HG02870 (cell line): Measurements from ENCODE around the gene GAS7.

Experiments used
- ATAC-seq: cut with Tn5 transposase; IDR thresholded peaks from one replicate; pipeline ENCODE4 v1.9.1; 2021; ENCODE audit warnings: mild to moderate bottlenecking, moderate library complexity; ENCODE audit not compliant: unreplicated experiment

Gene GAS7

DNA sequence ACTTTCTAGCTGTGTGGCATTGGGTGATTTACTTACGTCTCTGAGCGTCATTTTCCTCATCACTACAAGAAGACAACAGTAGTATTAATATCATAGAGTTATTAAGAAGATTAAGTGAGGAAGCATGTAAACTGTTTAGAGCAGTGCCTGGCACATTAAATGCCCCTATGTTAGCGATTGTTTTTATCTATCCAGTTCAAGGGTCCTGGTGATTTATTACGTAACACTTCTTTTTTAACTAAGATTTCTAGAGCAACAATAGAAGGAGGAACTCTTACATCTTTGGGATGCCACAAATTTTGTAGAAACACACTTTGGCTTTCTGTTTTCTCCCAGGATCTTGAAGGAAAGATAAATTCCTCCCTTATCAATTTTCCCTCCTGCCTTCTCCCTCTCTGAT is 3.3 kb upstream of the GAS7 start:
- ATAC-seq, result no peak

DNA sequence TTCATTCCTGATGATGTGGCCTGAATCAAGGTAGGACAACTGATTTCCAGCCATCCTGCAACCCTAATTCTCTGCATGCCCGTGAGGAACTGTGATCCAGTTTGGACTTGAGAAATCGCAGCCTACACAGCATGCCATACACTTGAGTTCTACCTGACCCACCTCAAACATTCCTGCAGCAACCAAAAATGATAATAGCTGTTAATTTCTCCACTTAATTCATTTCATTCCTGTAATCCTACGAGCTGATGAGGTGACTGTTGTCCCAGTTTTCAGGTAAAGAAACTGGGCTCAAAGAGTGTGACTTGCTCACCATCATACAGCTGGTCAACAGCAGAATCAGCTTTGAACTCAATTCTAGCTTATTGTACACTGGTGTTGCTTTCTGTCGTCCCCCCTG is 2.2 kb upstream of the GAS7 start:
- ATAC-seq, result no peak

DNA sequence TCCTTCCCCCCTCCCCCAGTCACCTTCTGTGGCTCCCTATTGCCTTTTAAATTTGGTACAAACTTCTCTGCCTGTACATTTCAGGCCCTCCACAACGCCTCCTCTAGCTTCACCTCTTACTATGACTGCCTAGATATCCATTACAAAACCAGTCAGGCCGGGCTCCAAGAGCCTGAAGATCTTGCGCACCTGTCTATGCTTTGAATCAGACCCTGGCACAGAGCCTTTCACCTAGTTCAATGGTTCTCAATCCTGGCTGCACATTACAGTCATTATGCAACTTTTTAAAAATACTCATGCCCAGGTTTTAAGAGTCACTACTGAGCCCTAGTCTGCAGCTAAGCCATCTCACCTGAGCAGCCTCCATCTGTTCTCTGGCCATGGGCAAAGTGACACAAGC is 1.6 kb upstream of the GAS7 start:
- no peak for ATAC-seq

DNA sequence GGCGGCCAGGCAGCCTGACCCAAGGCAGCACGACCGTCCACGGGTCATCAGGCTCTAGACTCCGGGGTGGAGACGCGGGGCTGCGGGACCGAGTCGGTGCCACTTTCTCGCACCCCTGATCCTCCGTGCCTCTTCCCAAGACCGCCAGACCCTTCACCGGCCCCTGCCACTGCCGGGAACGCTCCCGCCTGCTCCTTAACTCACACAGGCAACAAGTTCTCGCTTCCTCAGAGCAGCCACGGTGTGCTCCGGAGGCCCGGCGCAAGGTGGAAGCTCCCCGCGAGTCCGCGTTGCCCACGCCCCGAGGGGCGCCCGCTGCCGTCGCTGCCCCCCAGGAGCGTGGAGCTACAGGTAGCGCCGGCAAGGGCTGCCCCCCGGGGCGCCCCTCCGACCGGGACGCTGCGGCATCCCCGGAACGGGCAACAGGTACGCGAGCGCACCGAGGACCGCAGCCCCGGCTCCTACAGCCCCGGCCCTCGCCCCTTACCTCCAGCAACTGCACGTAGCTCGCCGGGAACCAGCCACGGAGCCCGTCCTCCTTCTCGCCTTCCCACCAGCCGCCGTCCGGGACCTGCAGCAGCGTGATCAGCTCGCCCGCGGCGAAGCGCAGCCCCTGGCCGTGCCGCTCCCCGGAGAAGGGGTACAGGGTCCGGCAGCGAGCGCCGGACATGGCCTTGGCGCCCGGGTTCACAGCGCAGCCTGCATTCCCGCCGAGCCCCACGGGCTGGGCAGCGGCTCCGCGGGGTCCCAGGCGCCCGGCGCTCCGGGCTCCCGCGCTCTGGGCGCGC is 491 bp downstream of the GAS7 start:
- ATAC-seq, result no peak

DNA sequence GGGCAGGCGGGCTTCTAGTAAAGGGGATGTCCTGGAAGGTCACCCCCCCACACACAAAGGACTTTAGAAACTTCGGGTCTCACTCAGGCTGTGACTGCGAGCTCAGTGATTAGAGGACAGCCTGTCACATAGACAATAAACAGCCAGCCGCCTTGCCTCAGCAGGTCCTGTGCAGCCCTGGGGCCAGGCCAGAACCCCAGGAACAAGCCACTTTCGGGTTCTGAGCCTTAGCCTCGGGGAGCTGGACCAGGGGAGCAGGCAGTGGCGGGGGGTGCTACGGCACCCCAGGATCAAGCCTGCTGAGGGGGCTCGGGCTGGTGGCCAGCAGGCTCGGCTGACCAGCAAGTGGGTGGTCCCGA is 1.1 kb downstream of the GAS7 start:
- no peak for ATAC-seq

DNA sequence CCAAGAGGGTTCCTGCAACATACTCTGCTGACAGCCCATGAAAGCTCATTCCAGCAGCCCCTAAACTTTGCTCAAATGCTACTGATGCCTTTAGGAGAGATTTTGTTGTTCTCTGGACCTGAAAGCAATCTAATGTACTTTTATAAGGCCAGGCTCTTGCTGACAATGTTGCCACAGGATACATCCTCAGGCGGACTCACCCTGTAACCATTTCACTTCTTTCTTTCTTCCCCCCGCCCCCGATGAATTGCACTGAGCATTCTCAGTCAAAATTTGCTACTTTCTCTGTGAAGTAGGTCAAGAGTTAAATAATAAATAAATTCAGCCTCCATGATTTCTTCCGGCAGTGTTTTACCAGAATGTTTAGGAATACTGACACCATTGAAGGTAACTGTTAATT is 1.5 kb downstream of the GAS7 start:
- no peak for ATAC-seq

DNA sequence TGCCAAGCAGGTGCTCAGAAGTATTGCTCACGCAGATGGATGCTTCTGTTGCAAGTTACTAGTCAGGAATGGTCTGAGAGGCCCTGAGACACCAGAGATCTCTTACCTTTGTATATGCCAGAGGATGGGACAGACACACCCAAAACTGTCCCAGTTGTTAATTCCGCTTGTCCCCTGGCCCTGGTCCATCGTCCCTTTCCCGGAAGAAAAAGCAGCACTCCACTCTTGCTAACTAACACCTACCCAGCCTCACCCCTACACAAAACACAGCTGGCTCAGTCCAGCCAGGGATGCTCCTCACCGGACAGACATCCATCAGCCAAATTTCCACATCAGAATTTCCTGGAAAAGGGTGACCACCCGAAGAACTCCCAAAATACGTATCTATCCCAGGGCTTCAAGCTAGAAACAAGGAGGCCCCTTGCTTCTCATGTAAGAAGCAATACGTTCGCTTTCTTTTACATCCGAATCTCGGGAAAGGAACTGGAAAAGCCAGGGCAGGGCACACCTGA is 2.0 kb downstream of the GAS7 start:
- ATAC-seq, result no peak

DNA sequence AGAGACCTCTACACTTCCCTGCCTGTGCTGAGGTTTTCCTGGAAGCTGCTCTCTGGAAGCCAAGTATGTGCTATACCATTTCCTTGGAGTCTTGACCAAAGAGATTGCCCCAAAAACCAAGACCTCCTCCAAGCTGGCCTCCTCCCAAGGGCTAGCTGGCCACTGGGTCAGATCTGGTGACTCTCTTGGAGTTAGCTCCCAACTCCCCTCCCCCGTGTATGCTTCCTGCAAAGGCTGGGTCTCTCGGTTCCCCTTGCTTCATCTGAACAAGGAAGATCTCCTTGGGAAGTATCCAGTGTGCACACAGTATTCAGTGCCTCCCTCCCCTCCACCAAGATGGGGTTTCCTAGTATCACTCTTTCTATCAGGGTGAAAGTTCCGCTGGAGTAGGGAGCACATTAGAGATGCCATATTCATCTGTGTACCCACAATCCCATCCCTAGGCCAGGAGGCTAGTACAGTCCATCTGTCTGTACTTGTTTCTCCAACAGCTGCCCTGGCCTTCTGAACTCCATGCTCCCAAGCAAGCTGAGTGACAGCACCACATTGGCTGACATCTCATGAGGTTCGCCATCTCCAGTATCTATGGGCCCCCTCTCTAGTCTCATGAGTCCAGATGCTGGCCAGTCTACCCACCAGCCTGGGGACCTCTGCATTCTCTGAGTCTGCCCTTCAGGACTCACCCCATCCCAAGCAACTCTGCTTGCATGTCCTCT is 3.2 kb downstream of the GAS7 start:
- no peak for ATAC-seq

DNA sequence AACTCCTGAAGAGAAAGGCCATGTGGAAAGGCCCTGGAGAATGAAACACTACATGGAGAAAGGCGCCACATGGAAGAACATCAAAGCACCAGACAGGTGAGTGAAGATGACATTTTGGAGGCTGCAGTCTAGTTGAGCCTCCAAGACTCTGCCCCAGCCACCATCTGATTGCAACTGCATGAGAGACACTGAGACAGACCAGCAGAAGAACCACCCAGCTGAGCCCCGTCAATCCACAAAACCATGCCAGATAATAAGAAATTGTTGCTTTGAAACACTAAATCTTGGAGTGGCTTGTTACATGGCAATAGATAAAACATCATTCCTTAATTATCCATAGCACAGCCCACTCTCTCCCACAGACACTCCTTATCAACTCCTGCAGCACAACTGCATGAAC is 4.8 kb downstream of the GAS7 start:
- ATAC-seq, result no peak

DNA sequence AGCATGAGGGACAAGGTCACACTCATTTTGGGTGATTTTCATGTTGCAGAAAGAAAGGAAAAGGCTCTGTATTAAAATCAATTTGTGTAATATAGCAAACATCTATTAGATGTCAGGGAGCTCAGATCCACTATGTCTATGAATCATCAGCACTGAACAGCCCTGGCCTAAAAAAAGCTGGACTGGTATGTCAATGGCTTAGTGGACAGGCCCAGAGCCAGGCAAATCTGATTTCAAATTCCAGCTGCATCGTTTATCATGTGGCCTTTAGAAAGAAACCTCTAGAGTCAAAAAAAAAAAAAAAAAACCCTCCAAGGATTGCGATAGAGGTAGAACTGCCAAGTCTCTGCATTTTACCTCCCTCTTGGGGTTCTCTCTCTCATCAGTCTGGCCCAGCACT is 5.4 kb downstream of the GAS7 start:
- no peak for ATAC-seq

DNA sequence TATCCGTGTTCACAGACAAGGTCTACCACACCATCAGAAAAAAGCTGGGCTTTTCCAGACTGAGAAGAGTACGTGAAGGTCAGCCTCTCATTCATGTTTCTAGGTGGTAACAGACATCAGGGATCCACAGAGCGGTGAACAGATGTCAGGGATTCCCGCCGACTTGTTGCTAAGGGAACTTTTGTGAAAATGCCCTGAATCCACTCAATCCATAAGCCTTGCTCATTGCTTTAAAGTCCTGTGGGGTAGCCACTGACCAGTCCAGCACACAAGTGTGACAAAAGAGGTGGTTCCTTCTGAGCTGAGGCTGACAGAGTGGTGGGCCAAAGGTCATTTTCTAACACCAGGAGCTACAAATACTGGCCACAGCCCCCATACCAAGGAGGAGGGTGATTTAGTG is 5.9 kb downstream of the GAS7 start:
- ATAC-seq, result no peak

DNA sequence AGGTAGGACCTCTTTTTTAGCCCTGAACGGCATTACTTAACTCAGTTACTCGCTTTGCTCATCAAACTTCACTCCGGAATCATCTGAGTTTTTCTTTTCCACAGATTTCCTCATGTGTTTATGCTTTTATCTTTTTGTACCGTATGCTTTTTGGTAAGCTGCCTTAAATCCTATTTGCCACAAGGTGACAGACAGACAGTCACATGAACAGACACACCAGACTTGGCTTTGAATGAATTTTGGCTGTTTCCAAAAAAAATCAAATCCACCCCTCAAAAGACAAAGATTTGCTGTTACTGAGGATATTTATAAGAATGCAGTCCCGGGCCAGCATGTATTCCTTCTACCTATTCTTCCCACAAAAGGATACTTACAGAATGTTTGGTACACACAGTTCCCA is 10.9 kb downstream of the GAS7 start:
- no peak for ATAC-seq

DNA sequence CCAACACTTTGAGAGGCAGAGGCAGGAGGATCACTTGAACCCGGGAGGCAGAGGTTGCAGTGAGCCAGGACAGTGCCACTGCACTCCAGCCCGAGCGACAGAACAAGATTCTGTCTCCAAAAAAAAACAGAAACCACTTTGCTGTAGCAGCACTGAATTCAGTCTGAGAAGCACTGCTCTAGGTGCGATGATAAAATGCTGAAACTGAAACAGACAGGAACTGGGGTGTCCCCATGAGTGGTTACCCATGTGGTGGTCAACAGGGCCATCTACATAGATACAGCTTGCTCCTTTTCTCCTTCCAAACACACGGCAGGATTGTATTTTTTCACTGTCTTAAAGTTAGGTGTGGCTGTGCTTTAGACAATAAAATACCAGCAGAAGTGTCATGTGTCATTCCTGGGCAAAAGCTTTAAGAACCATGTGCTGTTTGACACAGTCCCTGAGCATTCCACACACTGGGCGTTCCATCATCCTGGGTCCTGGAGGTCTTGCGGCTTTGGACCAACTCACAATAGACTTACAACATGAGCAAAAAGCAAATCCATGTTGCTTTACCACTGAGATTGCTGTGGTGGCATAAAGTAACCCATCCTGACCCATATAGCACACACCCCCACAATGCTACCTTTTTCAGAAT is 11.5 kb downstream of the GAS7 start:
- no peak for ATAC-seq

DNA sequence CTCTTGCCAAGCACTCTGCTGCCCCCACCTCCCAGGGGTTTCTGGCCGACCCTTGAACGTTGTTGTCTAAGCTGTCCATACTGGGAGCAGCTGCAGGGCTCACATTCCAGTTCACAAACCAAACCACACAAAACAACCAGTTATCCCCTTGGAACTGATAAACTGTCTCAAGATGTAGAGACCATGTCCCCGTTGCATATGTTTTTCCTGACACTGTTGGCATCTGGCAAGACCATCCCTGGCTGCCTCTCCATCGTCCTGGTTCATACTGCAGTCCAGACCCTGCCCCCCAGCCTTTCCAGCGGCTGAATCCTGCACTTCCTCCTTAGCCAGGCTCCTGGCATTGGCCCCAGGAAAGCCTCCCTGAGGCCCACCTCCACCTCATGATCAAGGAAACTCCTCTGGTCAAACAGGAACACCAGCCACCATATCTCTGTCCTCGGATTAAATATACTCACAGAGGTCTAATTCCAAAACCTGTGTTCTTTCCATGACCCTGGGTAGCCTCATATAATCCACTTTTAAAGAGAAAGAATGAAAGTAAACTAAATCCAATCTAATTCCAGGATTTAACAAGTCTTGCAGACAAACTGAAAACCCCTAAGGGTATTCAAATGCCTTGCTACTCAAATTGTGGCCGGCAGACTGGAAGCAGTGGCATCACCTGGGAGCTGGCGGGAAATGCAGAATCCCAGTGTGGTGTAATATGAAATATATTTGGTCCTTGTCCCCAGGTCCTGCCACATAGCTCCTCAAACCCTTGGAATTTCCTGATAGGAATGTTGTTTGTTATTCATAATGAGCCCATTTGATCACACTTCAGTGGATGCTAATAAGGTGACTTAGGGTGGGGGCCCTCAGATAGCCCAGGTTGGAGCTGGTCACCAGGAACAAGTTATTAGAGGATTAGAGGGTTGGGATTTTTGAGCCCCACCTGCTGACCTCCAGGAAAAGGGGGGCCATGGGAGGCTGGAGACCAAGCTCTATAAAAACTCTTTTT is 14.2 kb downstream of the GAS7 start:
- ATAC-seq, result no peak

DNA sequence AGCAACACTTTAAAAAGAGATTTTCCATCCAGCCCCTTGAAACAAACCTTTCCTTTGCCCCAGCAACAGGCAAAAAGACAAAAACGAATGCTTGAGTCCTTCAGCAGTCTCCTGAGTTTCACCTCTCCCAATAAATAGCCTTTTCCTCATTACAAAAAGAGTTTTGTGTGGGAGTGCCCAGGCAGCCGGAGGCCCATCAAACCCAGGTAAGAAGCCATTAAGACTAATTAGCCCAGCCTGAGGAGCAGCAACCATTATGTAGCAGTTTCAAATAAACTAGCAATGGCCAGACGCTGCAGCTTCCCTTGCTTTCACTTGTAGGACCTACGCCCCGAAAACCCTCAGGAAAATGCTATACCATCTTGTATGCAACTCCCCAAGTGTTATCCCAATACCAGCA is 15.6 kb downstream of the GAS7 start:
- no peak for ATAC-seq

DNA sequence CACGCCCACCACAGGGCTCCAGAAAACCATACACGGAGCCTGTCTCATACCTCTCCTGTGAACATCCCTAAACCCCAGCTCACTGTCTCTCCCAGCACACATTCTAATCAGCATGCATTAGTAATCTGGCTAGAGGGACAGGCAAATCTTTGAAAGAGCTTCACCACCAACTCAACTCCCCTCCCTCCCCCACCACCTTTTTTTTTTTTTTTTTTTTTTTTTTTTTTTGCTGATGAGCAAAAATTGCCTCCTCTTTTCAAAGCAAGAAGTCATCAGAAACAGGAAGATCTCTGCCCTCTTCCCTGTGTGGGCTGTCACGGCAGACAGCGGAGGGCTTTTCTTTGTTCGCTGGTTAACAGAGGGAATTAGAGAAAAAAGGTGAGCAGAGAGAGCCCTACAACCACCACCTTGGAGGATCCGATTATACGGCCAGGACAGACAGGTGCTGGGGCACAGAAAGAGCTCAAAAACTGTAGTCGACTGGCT is 19.9 kb downstream of the GAS7 start:
- no peak for ATAC-seq

DNA sequence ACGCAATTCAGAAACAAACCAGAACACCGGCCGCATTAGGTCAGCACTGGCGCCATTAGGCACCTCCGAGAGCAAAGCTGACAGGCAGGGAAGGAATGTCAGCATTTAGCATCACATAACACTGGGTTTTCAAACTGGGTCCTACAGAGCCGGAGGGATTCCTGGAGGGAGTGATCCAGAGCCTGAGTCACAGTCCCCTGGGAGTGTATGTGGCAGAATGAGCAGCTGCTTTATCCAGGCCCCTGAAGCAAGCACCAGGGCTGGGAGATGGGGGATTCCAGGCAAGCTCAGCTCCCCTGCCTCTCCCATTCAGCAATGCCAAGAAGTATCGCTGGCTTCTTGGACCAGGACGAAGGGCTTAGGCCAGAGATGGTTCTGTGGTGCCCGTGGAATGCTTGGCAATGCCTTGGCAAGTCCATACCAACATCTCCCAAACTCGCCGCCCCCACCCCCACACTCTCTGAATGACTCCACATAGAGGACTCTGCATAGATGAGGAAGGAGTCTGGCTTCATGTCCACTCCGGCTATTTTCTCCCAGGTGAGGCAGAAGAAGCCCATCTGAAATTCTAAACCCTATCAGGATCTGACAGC is 20.4 kb downstream of the GAS7 start:
- ATAC-seq, result no peak

DNA sequence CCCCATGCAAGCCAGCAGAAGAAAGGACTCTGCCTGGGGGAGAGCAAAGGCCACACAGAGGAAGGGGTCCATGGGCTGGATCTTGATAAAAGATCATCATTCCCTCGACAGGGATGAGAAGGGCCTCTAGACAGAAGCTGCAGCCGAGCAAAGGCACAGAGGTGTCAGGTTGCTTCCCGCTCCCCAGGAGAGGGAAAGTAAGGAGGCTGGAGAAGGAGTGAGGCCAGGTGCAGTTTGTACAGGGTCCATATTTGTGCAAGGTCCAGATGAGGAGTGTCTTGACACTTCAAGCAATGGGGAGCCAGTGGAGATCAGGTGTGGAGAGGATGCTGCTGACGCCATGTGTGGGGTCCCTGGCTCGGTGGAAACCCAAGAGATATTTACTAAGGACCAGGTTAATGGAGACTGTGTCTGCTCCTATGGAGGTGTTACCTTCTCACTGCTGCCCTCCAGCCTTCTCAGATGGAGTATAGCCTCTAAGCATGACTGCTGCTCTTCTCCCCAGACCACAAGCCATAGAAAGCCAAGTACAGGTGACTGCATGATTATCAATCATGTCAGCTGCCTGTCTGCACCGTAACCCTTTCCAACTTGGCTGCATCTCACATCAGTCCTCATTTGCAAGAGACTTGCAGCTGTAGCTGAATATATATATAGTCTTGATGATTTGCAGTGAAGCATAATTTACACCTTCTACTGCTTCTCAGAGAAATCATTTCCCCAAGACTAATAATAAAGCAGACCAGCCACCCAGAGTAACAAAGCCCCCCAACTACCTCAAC is 21.1 kb downstream of the GAS7 start:
- no peak for ATAC-seq

DNA sequence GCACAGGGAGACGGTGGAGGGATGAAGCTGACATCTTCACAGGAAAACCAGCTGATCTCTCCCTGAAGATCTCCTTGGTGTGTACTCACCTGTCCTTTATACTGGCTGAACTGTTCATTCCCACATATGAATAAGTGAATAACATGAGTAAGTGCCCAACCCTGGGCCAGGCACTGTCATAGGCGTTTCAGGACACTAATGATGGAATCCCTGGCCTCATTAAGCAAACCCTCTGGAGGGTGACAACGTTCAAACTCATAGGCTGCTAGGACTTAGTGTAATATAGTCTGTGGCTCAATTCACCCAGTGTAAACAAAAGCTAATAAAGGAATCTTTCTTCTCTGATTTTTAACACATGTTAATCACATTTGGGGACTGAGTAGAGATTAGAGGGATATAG is 24.5 kb downstream of the GAS7 start:
- no peak for ATAC-seq

DNA sequence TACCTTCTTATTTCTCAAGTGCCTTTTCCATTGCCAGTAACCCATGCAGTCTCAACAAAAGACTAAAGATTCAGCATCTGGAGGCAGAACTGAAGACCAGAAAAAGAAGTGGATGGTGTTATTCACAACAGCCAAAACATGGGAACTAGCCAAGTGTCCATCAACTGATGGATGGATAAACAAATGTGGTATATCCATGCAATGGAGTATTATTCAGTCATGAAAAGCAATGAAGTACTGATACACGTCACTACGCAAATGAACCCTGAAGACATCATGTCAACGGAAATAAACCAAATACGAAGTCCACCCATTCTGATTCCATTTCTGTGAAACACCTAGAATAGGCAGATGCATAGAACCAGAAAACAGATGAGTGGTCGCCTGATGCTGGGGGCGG is 25.6 kb downstream of the GAS7 start:
- no peak for ATAC-seq
